SK-N-SH treated with all-trans-retinoic acid at 6 μM for 48 hours (cell line): Measurements from ENCODE around the gene TAT.

Experiments used
- ARNTL ChIP-seq: fragments of 450-650 bp; formaldehyde crosslinking; IDR thresholded peaks from 2 replicates; pipeline ENCODE4 v1.5.0; 2020; ENCODE audit warnings: low read depth, mild to moderate bottlenecking, moderate library complexity, borderline replicate concordance
- BACH2 ChIP-seq: fragments of 250-450 bp; sonication (Bioruptor Pico); IDR thresholded peaks from 2 replicates; pipeline ENCODE4 v1.9.0; 2021; ENCODE audit warnings: mild to moderate bottlenecking, borderline replicate concordance
- ISL1 ChIP-seq: fragments of 250-450 bp; sonication (Bioruptor Pico); IDR thresholded peaks from 2 replicates; pipeline ENCODE4 v2.1.2; 2022; ENCODE audit warnings: mild to moderate bottlenecking, moderate library complexity
- POU6F1 ChIP-seq: fragments of 250-450 bp; sonication (Bioruptor Pico); IDR thresholded peaks from 2 replicates; pipeline ENCODE4 v1.8.0; 2021; ENCODE audit warnings: low read depth, mild to moderate bottlenecking, moderate library complexity, borderline replicate concordance
- RARB ChIP-seq: fragments of 250-450 bp; sonication (Bioruptor Pico); IDR thresholded peaks from 2 replicates; pipeline ENCODE4 v1.8.0; 2021; ENCODE audit warnings: mild to moderate bottlenecking, moderate library complexity
- ZNF70 ChIP-seq: fragments of 450-650 bp; formaldehyde crosslinking; IDR thresholded peaks from 2 replicates; pipeline ENCODE4 v1.5.0; 2020; ENCODE audit warnings: mild to moderate bottlenecking, moderate library complexity
- ZNF8 ChIP-seq: fragments of 450-650 bp; formaldehyde crosslinking; IDR thresholded peaks from 2 replicates; pipeline ENCODE4 v1.5.0; 2020; ENCODE audit warnings: mild to moderate bottlenecking, moderate library complexity

- TF ChIP-seq ZNF70 (no peak), RARB (CRISPR knock-in tag) (no peak), BACH2 (CRISPR knock-in tag) (no peak), ARNTL (no peak), POU6F1 (no peak), ISL1 (CRISPR knock-in tag) (no peak), ZNF8 (CRISPR knock-in tag) (no peak)
Measured at GRCh38 chr16:71576971-71577370, at the start of gene TAT.
